ENCODE data around the gene MUC20.
"Not testable (repeated sequence)": the region's sequence is repeated elsewhere in the genome, so short reads cannot be mapped to it uniquely, and the experiment has no call there.

MUC20 gene

GRCh38 chr3:195711091-195711812, 9.5 kb upstream of the MUC20 start:
- not testable (repeated sequence) for DNase-seq

GRCh38 chr3:195711813-195712534, 8.8 kb upstream of the MUC20 start:
- DNase-seq = no peak

- DNase-seq = not testable (repeated sequence)
Measured at GRCh38 chr3:195712535-195712910, 8.3 kb upstream of the MUC20 start.

GRCh38 chr3:195713150-195713549, 7.6 kb upstream of the MUC20 start:
- not testable (repeated sequence) for DNase-seq

- no peak for DNase-seq
Measured at GRCh38 chr3:195714380-195715011, 6.3 kb upstream of the MUC20 start.

- no peak for DNase-seq
Measured at GRCh38 chr3:195715134-195715533, 5.6 kb upstream of the MUC20 start.

- no peak for DNase-seq
Measured at GRCh38 chr3:195715583-195716266, 5.1 kb upstream of the MUC20 start.

- no peak for DNase-seq
Measured at GRCh38 chr3:195717416-195717815, 3.4 kb upstream of the MUC20 start.

GRCh38 chr3:195717852-195718476, 2.8 kb upstream of the MUC20 start:
- no peak for DNase-seq

- DNase-seq = no peak
Measured at GRCh38 chr3:195718477-195718984, 2.2 kb upstream of the MUC20 start.

- not testable (repeated sequence) for DNase-seq
Measured at GRCh38 chr3:195719514-195720254, 1.1 kb upstream of the MUC20 start.

- DNase-seq = not testable (repeated sequence)
Measured at GRCh38 chr3:195722139-195722995, 1.6 kb downstream of the MUC20 start.

GRCh38 chr3:195722996-195723345, 2.2 kb downstream of the MUC20 start:
- not testable (repeated sequence) for DNase-seq

- not testable (repeated sequence) for DNase-seq
Measured at GRCh38 chr3:195724363-195724762, 3.6 kb downstream of the MUC20 start.

- not testable (repeated sequence) for DNase-seq
Measured at GRCh38 chr3:195725916-195726740, 5.3 kb downstream of the MUC20 start.

GRCh38 chr3:195727606-195728195, 6.9 kb downstream of the MUC20 start:
- DNase-seq = no peak

GRCh38 chr3:195728789-195729188, 8.0 kb downstream of the MUC20 start:
- DNase-seq = not testable (repeated sequence)

GRCh38 chr3:195729476-195730251, 8.9 kb downstream of the MUC20 start:
- DNase-seq = no peak

Data from fibroblast of skin of right quadriceps (primary cell).